H1 (cell line): ENCODE data around the gene KIF1B. TPM values are rescaled to one million over a fixed set of nuclear protein-coding genes. Genes with fewer than 3 reads are reported as not detected.

Experiments
- CTCF ChIA-PET: fragments of 300-600 bp; sonication (Branson Sonifier 250); formaldehyde crosslinking; loops from one replicate; lab custom pipeline; 2021; ENCODE audit not compliant: partially characterized antibody; lab: Charles Lee
- POLR2A ChIA-PET: fragments of 300-600 bp; sonication (Branson Sonifier 250); formaldehyde crosslinking; loops from one replicate; lab custom pipeline; 2021; ENCODE audit warnings: inconsistent platforms; ENCODE audit not compliant: partially characterized antibody; lab: Charles Lee
- DNase-seq, 2 experiments: peaks; one replicate each; pipeline versions ENCODE4 v3.0.0 to v3.0.0-alpha.2; 2010 to 2022; ENCODE audit warnings: low spot score in 2 of 2, low read depth in 1 of 2, mixed read lengths in 1 of 2
- FAIRE-seq: peaks from 2 replicates; lab custom pipeline; 2011; peaks lifted over from hg19 to GRCh38; lab: Jason Lieb, UNC
- H2AFZ ChIP-seq: 2 replicates; pipeline ENCODE4 v1.8.1; 2012; ENCODE audit warnings: low read length, inconsistent platforms
- H2AK5ac ChIP-seq: 2 replicates; pipeline ENCODE4 v1.6.1; 2013; ENCODE audit warnings: low read depth, low read length
- H2BK120ac ChIP-seq: replicated peaks from 2 replicates; pipeline ENCODE3; 2013; ENCODE audit warnings: low read depth, low read length, inconsistent platforms
- H2BK12ac ChIP-seq: 2 replicates; pipeline ENCODE4 v1.6.1; 2013; ENCODE audit warnings: low read depth, low read length
- H2BK15ac ChIP-seq: 2 replicates; pipeline ENCODE4 v1.6.1; 2013; ENCODE audit warnings: low read length
- H2BK20ac ChIP-seq: 2 replicates; pipeline ENCODE4 v1.6.1; 2013; ENCODE audit warnings: low read length
- H2BK5ac ChIP-seq: 2 replicates; pipeline ENCODE4 v1.6.1; 2013; ENCODE audit warnings: low read depth, low read length
- H3K14ac ChIP-seq: 2 replicates; pipeline ENCODE4 v1.6.1; 2013; ENCODE audit warnings: inconsistent platforms; ENCODE audit not compliant: insufficient read length
- H3K18ac ChIP-seq: 2 replicates; pipeline ENCODE4 v1.6.1; 2013; ENCODE audit warnings: low read length; ENCODE audit errors: extremely low read depth
- H3K23ac ChIP-seq: 2 replicates; pipeline ENCODE4 v1.6.1; 2013; ENCODE audit warnings: inconsistent platforms; ENCODE audit not compliant: insufficient read length
- H3K23me2 ChIP-seq: 2 replicates; pipeline ENCODE4 v1.6.1; 2013; ENCODE audit warnings: low read depth, low read length
- H3K27ac ChIP-seq: 2 replicates; pipeline ENCODE4 v1.6.1; 2011; ENCODE audit warnings: low read depth, low read length, inconsistent platforms
- H3K27me3 ChIP-seq, 4 experiments: replicated peaks in 1 of 4; 1 replicate in 1 of 4; 2 replicates in 3 of 4; pipeline versions ENCODE4 v1.6.1 to v1.8.1; 2011 to 2013; ENCODE audit warnings: low read length in 3 of 4, mild to moderate bottlenecking in 3 of 4, inconsistent platforms in 2 of 4, mixed read lengths in 2 of 4, moderate library complexity in 1 of 4; ENCODE audit not compliant: control insufficient read depth in 3 of 4, insufficient read depth in 3 of 4; ENCODE audit errors: extremely low read depth in 1 of 4
- H3K36me3 ChIP-seq, 4 experiments: 2 replicates each; pipeline versions ENCODE4 v1.6.1 to v1.8.1; 2011 to 2013; ENCODE audit warnings: mild to moderate bottlenecking in 4 of 4, low read length in 3 of 4, moderate library complexity in 2 of 4, control low read depth in 1 of 4, inconsistent platforms in 1 of 4; ENCODE audit not compliant: insufficient read depth in 4 of 4, control insufficient read depth in 2 of 4
- H3K4ac ChIP-seq: replicated peaks from 2 replicates; pipeline ENCODE3; 2013; ENCODE audit warnings: low read length, low read depth, mixed read lengths, inconsistent platforms; ENCODE audit not compliant: insufficient read length
- H3K4me1 ChIP-seq, 4 experiments: replicated peaks in 1 of 4; 1 replicate in 1 of 4; 2 replicates in 3 of 4; pipeline versions ENCODE4 v1.6.1 to v1.8.1; 2011 to 2013; ENCODE audit warnings: low read length in 3 of 4, inconsistent platforms in 2 of 4, mixed read lengths in 1 of 4; ENCODE audit not compliant: insufficient read depth in 4 of 4, control insufficient read depth in 3 of 4
- H3K4me2 ChIP-seq, 2 experiments: 2 replicates each; pipeline versions ENCODE4 v1.6.1 to v1.8.1; 2011 to 2013; ENCODE audit warnings: low read depth in 2 of 2, low read length in 2 of 2, control low read depth in 1 of 2, inconsistent platforms in 1 of 2, mild to moderate bottlenecking in 1 of 2; ENCODE audit not compliant: insufficient read depth in 1 of 2
- H3K4me3 ChIP-seq, 4 experiments: fragments of 200-600, 300-600 bp in 1 of 4; sonication (generic), shearing (Covaris generic), sonication (Bioruptor Twin) in 1 of 4; 2 replicates each; pipeline versions ENCODE4 v1.5.1 to v1.8.1; 2011 to 2016; ENCODE audit warnings: low read length in 4 of 4, low read depth in 3 of 4, control low read depth in 2 of 4, inconsistent platforms in 2 of 4, mild to moderate bottlenecking in 2 of 4, mixed read lengths in 1 of 4, moderate library complexity in 1 of 4; ENCODE audit not compliant: insufficient read depth in 2 of 4; ENCODE audit errors: extremely low read depth in 1 of 4
- H3K56ac ChIP-seq: replicated peaks from 2 replicates; pipeline ENCODE3; 2013; ENCODE audit warnings: low read depth, mild to moderate bottlenecking, mixed read lengths, low read length, inconsistent platforms; ENCODE audit not compliant: insufficient read length
- H3K79me1 ChIP-seq: 2 replicates; pipeline ENCODE4 v1.6.1; 2013; ENCODE audit warnings: low read depth, low read length, control low read depth
- H3K79me2 ChIP-seq, 2 experiments: 2 replicates each; pipeline versions ENCODE4 v1.6.1 to v1.8.1; 2012 to 2013; ENCODE audit warnings: low read length in 2 of 2, mild to moderate bottlenecking in 2 of 2, inconsistent platforms in 1 of 2; ENCODE audit not compliant: insufficient read depth in 2 of 2, control insufficient read depth in 1 of 2
- H3K9ac ChIP-seq, 4 experiments: replicated peaks in 1 of 4; 1 replicate in 1 of 4; 2 replicates in 3 of 4; pipeline versions ENCODE4 v1.6.1 to v1.8.1; 2011 to 2013; ENCODE audit warnings: low read depth in 3 of 4, low read length in 3 of 4, control low read depth in 2 of 4, mild to moderate bottlenecking in 2 of 4, moderate library complexity in 2 of 4, inconsistent platforms in 1 of 4; ENCODE audit errors: extremely low read depth in 1 of 4
- H3K9me3 ChIP-seq, 2 experiments: 2 replicates each; pipeline versions ENCODE4 v1.6.1 to v1.8.1; 2012 to 2013; ENCODE audit warnings: mild to moderate bottlenecking in 2 of 2, moderate library complexity in 2 of 2, control low read depth in 1 of 2, inconsistent platforms in 1 of 2, low read depth in 1 of 2, low read length in 1 of 2, mixed read lengths in 1 of 2; ENCODE audit not compliant: insufficient read depth in 2 of 2
- H4K20me1 ChIP-seq, 2 experiments: replicated peaks in 1 of 2; 2 replicates each; pipeline versions ENCODE3 to v1.8.1; 2011 to 2013; ENCODE audit warnings: inconsistent platforms in 2 of 2, low read length in 2 of 2, mild to moderate bottlenecking in 1 of 2; ENCODE audit not compliant: insufficient read depth in 2 of 2, control insufficient read depth in 1 of 2
- H4K5ac ChIP-seq: 2 replicates; pipeline ENCODE4 v1.6.1; 2013; ENCODE audit warnings: low read length, low read depth, mixed read lengths, inconsistent platforms; ENCODE audit not compliant: insufficient read length
- H4K8ac ChIP-seq: 2 replicates; pipeline ENCODE4 v1.8.0; 2013; ENCODE audit warnings: mild to moderate bottlenecking, moderate library complexity, low read length, inconsistent platforms; ENCODE audit not compliant: insufficient read depth; ENCODE audit errors: extremely low read depth
- H4K91ac ChIP-seq: replicated peaks from 2 replicates; pipeline ENCODE3; 2013; ENCODE audit warnings: low read length, mixed read lengths, inconsistent platforms; ENCODE audit not compliant: insufficient read length
- EP300 ChIP-seq, 2 experiments: IDR thresholded peaks; 1 replicate in 1 of 2; 2 replicates in 1 of 2; pipeline ENCODE4 v1.6.1; 2011 to 2012; ENCODE audit warnings: low read depth in 2 of 2, low read length in 2 of 2, mild to moderate bottlenecking in 2 of 2, borderline replicate concordance in 1 of 2, inconsistent platforms in 1 of 2, moderate library complexity in 1 of 2
- POU5F1 ChIP-seq: IDR thresholded peaks from 2 replicates; pipeline ENCODE4 v1.6.1; 2011; ENCODE audit warnings: low read depth, mild to moderate bottlenecking, low read length, moderate library complexity
- RAD21 ChIP-seq, 2 experiments: IDR thresholded peaks in 1 of 2; conservative IDR thresholded peaks in 1 of 2; 2 replicates each; pipeline ENCODE4 v1.6.1; 2011; ENCODE audit warnings: low read depth in 2 of 2, low read length in 2 of 2, improper control_type of control experiment in 1 of 2, inconsistent platforms in 1 of 2, mild to moderate bottlenecking in 1 of 2, moderate library complexity in 1 of 2
- RXRA ChIP-seq: IDR thresholded peaks from 2 replicates; pipeline ENCODE4 v1.6.1; 2011; ENCODE audit warnings: low read depth, mild to moderate bottlenecking, low read length, moderate library complexity; ENCODE audit not compliant: insufficient read depth
- SIX5 ChIP-seq: IDR thresholded peaks from 2 replicates; pipeline ENCODE4 v1.6.1; 2011; ENCODE audit warnings: mild to moderate bottlenecking, low read depth, low read length
- SP1 ChIP-seq: IDR thresholded peaks from 2 replicates; pipeline ENCODE4 v1.6.1; 2011; ENCODE audit warnings: low read depth, low read length
- polyA plus RNA-seq, 7 experiments: library from polyadenylated mRNA; depleted of rRNA in 3 of 7; stranded (reverse) in 5 of 7; unstranded in 2 of 7; fragments of >200 nt in 5 of 7; fragments of 200-250 nt in 2 of 7; gene quantifications; 1 replicate in 5 of 7; 2 replicates in 1 of 7; 4 replicates in 1 of 7; pipeline versions ENCODE4 v1.2.1 to v1.2.3, GENCODE V29; 2011 to 2013; ENCODE audit warnings: missing spikeins in 2 of 7, mixed read lengths in 2 of 7
- total RNA-seq: library from RNA; stranded (reverse); fragmentation: NEBNext Ultra II Directional; extraction: Animal tissue kit (Norgen Biotek cat#: 25700); gene quantifications from 2 replicates; pipeline ENCODE4 v1.2.1, GENCODE V29; 2021

The KIF1B gene
- total and polyA plus RNA-seq, 2 of the 8 experiments (the other 6 are each of a cell fraction or from before 2014, with no cell fraction given): 39.1 to 74.2 TPM

- Histone ChIP-seq H3K4me1 (peaks cover 0 to 3% (median 0%) of the 10 kb centered on the region in 4 experiments; a peak in 2 of 7 replicates), H2AK5ac (no peak overlapping the region), H3K79me1 (peaks cover 16% of the 10 kb centered on the region), H3K23me2 (no peaks in the 10 kb centered on the region), H3K27me3 (no peaks in the 10 kb centered on the region), H2BK20ac (no peak overlapping the region), H3K79me2 (peaks cover 19 to 96% of the 10 kb centered on the region in 2 experiments), H3K4ac (no peak overlapping the region), H3K9ac (no peak overlapping the region), H3K4me3 (no peak overlapping the region), H4K8ac (no peak overlapping the region), H3K56ac (no peak overlapping the region), H3K23ac (no peak overlapping the region), H2AFZ (no peak overlapping the region), H3K14ac (no peak overlapping the region), H2BK12ac (no peak overlapping the region), H2BK5ac (no peak overlapping the region), H2BK15ac (no peak overlapping the region), H2BK120ac (no peak overlapping the region), H3K27ac (no peak overlapping the region), H3K18ac (no peak overlapping the region), H4K91ac (no peak overlapping the region), H3K9me3 (peaks cover 9 to 11% of the 10 kb centered on the region in 2 experiments), H4K5ac (no peak overlapping the region), H4K20me1 (peaks cover 9% of the 10 kb centered on the region in 2 experiments), H3K36me3 (peaks cover 0 to 2% (median 0%) of the 10 kb centered on the region in 4 experiments; a peak in 1 of 8 replicates), H3K4me2 (no peak overlapping the region)
- ChIA-PET POLR2A (interaction anchor here (2.0 kb wide), 1 partner anchor 10 kb away, joined by 6 read pairs; the partner anchor contains the start of gene KIF1B), CTCF (interaction anchor here (1.0 to 2.5 kb wide), 2 partner anchors 10 to 36 kb away, joined by 3 to 7 read pairs; partner anchors contain the start of gene KIF1B)
- FAIRE-seq (no peak), DNase-seq (no peak)
- TF ChIP-seq POU5F1 (no peak), SIX5 (no peak), SP1 (no peak), EP300 (IDR thresholded peaks at IDR 0.05; ENCODE audit: borderline replicate concordance in 1 of 2, low read depth in 2 of 2, low read length in 2 of 2) (no peak), RAD21 (IDR thresholded peaks at IDR 0.05 in 1 of 2, conservative IDR thresholded peaks at IDR 0.05 in 1 of 2; ENCODE audit: low read depth in 2 of 2, low read length in 2 of 2) (no peak), RXRA (no peak)
Observed at GRCh38 chr1:10220200-10220599, 9.8 kb downstream of the KIF1B start.
